ENCODE results near the gene BTBD9. TPM values are rescaled to one million over a fixed set of nuclear protein-coding genes. Genes with fewer than 3 reads are reported as not detected.

Gene BTBD9
- total and polyA plus RNA-seq, 4 donors, result 8.7 to 73.9 (median 28.3) TPM

DNA sequence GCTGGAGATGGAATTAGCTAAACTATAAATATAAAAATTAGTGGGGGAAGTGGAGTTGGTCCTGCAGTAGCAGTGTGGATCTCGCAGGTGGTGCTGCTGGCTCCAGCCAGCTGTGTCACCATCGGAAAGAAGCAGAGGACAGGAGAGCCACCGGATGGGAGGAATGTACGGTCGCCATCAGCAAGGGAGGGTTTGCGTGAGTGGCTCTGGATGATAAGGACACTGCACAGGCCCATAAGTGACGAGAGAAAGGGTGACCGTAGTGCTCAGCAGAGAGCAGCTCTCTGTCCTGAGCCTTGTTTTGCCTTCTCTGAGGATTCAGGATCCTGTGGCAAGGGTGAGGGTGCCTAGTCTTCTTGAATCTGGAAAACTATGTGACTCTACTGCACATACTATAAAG lies 441.5 kb downstream of the BTBD9 start:
- no peak overlapping the region for H3K9ac ChIP-seq (ENCODE audit: insufficient read depth in 1 of 2, low read length in 2 of 2)
- no peaks in the 10 kb centered on the region for H3K27me3 ChIP-seq (ENCODE audit: control insufficient read depth in 3 of 3, insufficient read depth in 3 of 3, low read length in 2 of 3)
- H3K27ac ChIP-seq (ENCODE audit: low read depth in 1 of 2, low read length in 1 of 2), result no peak overlapping the region
- H3K36me3 ChIP-seq (ENCODE audit: control insufficient read depth in 4 of 4, insufficient read depth in 4 of 4, low read length in 4 of 4), result no peaks in the 10 kb centered on the region
- no peaks in the 10 kb centered on the region for H3K9me3 ChIP-seq (ENCODE audit: control insufficient read depth in 4 of 4, insufficient read depth in 3 of 4, low read length in 3 of 4)
- DNase-seq (no peak), ATAC-seq (ENCODE audit: insufficient read depth, low FRiP score) (no peak)
- no peak overlapping the region for H3K4me3 ChIP-seq
- TF ChIP-seq, protein P1, sequence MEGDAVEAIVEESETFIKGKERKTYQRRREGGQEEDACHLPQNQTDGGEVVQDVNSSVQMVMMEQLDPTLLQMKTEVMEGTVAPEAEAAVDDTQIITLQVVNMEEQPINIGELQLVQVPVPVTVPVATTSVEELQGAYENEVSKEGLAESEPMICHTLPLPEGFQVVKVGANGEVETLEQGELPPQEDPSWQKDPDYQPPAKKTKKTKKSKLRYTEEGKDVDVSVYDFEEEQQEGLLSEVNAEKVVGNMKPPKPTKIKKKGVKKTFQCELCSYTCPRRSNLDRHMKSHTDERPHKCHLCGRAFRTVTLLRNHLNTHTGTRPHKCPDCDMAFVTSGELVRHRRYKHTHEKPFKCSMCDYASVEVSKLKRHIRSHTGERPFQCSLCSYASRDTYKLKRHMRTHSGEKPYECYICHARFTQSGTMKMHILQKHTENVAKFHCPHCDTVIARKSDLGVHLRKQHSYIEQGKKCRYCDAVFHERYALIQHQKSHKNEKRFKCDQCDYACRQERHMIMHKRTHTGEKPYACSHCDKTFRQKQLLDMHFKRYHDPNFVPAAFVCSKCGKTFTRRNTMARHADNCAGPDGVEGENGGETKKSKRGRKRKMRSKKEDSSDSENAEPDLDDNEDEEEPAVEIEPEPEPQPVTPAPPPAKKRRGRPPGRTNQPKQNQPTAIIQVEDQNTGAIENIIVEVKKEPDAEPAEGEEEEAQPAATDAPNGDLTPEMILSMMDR (IDR thresholded peaks at IDR 0.05; ENCODE audit: control extremely low read depth, extremely low read depth), result no peak
- H3K4me1 ChIP-seq (ENCODE audit: control insufficient read depth in 5 of 5, insufficient read depth in 5 of 5, low read length in 5 of 5), result peaks cover 0 to 7% (median 0%) of the 10 kb centered on the region in 5 donors
- WGBS, 2 donors, result 94 to 95% methylated on average over 8 of the region's 8 CpGs

DNA sequence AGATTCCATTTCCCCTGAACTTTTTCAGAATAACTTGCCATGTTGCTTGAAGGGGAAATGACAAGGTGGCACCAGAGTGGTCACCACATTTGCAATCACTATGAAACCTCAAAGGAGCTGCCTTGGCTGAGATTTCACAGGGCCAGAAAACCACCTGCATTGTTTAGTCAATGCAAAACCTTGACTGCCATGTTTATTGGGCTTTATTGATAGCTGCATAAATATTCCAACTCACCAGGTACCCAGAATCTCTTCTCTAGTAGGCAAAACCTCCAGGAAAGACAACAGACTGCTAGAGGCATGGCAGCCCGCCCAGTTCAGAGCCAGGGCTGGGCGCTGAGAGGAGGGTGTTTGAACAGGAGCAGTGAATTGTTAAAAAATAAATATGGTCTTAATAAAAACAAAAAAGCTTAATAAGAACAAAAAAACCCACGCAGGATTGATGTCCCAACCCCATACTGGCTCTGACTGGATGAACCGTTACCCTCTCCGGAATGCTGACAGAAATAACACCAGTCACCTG lies 444.6 kb downstream of the BTBD9 start:
- Histone ChIP-seq H3K36me3 (ENCODE audit: control insufficient read depth in 4 of 4, insufficient read depth in 4 of 4, low read length in 4 of 4) (peaks cover 0 to 3% (median 0%) of the 10 kb centered on the region in 4 donors), H3K4me3 (no peak overlapping the region), H3K27ac (ENCODE audit: low read depth in 1 of 2, low read length in 1 of 2) (no peak overlapping the region), H3K4me1 (ENCODE audit: control insufficient read depth in 5 of 5, insufficient read depth in 5 of 5, low read length in 5 of 5) (peaks cover 0 to 7% (median 0%) of the 10 kb centered on the region in 5 donors), H3K9me3 (ENCODE audit: control insufficient read depth in 4 of 4, insufficient read depth in 3 of 4, low read length in 3 of 4) (no peaks in the 10 kb centered on the region), H3K27me3 (ENCODE audit: control insufficient read depth in 3 of 3, insufficient read depth in 3 of 3, low read length in 2 of 3) (no peaks in the 10 kb centered on the region), H3K9ac (ENCODE audit: insufficient read depth in 1 of 2, low read length in 2 of 2) (no peak overlapping the region)
- TF ChIP-seq, protein P1 (IDR thresholded peaks at IDR 0.05; ENCODE audit: control extremely low read depth, extremely low read depth), result no peak
- no peak for ATAC-seq (ENCODE audit: insufficient read depth, low FRiP score)
- WGBS, 2 donors, result 76 to 92% methylated on average over 5 of the region's 5 CpGs
- DNase-seq, result no peak

DNA sequence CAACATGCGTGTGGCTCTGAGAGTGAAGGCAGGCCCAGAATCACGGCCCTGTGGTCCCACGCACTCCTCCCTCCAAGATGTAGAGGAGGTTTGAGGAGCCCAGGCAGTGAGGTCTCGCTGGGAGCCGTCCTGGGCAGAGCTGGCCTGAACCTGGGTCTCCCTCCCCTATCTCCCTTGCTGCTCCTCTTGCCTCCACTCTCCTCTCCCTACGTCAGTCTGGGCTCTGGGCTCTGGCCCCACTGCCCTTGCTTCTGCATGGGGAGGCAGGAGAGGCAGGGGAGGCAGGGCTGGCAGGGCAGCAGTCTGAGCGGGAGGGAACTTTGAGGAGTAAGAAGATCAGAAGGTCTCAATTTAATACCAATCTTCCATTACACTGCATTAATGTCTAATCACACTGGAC lies 445.1 kb downstream of the BTBD9 start:
- Histone ChIP-seq H3K9ac (ENCODE audit: insufficient read depth in 1 of 2, low read length in 2 of 2) (no peak overlapping the region), H3K36me3 (ENCODE audit: control insufficient read depth in 4 of 4, insufficient read depth in 4 of 4, low read length in 4 of 4) (peaks cover 0 to 3% (median 0%) of the 10 kb centered on the region in 4 donors), H3K27me3 (ENCODE audit: control insufficient read depth in 3 of 3, insufficient read depth in 3 of 3, low read length in 2 of 3) (no peaks in the 10 kb centered on the region), H3K4me3 (no peak overlapping the region), H3K27ac (ENCODE audit: low read depth in 1 of 2, low read length in 1 of 2) (no peak overlapping the region), H3K4me1 (ENCODE audit: control insufficient read depth in 5 of 5, insufficient read depth in 5 of 5, low read length in 5 of 5) (peaks cover 0 to 7% (median 0%) of the 10 kb centered on the region in 5 donors), H3K9me3 (ENCODE audit: control insufficient read depth in 4 of 4, insufficient read depth in 3 of 4, low read length in 3 of 4) (no peaks in the 10 kb centered on the region)
- TF ChIP-seq, protein P1 (IDR thresholded peaks at IDR 0.05; ENCODE audit: control extremely low read depth, extremely low read depth), result no peak
- DNase-seq, result no peak
- ATAC-seq (ENCODE audit: insufficient read depth, low FRiP score), result no peak
- 99% methylated on average over 7 of the region's 7 CpGs for WGBS, 2 donors

DNA sequence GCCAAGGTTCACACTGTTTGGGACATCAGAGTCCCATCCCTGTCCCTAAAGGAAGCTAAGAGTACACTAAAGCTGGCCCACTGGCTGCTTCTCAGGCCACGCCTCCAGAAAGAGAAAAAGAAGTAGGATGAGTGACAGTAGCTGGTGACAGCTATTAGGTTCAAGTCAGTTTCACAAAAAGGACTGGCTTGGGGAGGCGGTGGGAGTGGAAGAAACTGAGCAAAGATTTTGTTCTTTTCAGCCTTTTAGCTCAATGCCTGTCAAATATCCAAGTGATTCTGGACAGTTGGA lies 445.5 kb downstream of the BTBD9 start:
- Histone ChIP-seq H3K27ac (ENCODE audit: low read depth in 1 of 2, low read length in 1 of 2) (no peak overlapping the region), H3K4me3 (no peak overlapping the region), H3K4me1 (ENCODE audit: control insufficient read depth in 5 of 5, insufficient read depth in 5 of 5, low read length in 5 of 5) (peaks cover 0 to 7% (median 0%) of the 10 kb centered on the region in 5 donors), H3K9ac (ENCODE audit: insufficient read depth in 1 of 2, low read length in 2 of 2) (no peak overlapping the region), H3K9me3 (ENCODE audit: control insufficient read depth in 4 of 4, insufficient read depth in 3 of 4, low read length in 3 of 4) (no peaks in the 10 kb centered on the region), H3K27me3 (ENCODE audit: control insufficient read depth in 3 of 3, insufficient read depth in 3 of 3, low read length in 2 of 3) (no peaks in the 10 kb centered on the region), H3K36me3 (ENCODE audit: control insufficient read depth in 4 of 4, insufficient read depth in 4 of 4, low read length in 4 of 4) (peaks cover 0 to 3% (median 0%) of the 10 kb centered on the region in 4 donors)
- DNase-seq (no peak), ATAC-seq (ENCODE audit: insufficient read depth, low FRiP score) (no peak)
- 98% methylated on average over 2 of the region's 2 CpGs for WGBS, 2 donors
- TF ChIP-seq, protein P1 (IDR thresholded peaks at IDR 0.05; ENCODE audit: control extremely low read depth, extremely low read depth), result no peak
